Loucy (cell line): Measurements from ENCODE around the gene MCOLN2.

ENCODE experiments used
- EZH2phosphoT487 ChIP-seq: fragments of 200-600 bp; IDR thresholded peaks from 2 replicates; pipeline ENCODE4 v1.6.1; 2018; ENCODE audit warnings: antibody characterized with exemption, mild to moderate bottlenecking, moderate library complexity, borderline replicate concordance
- TF ChIP-seq, protein P1 (sequence below): fragments of 200-600 bp; sonication (generic); conservative IDR thresholded peaks from 2 replicates; pipeline ENCODE4 v1.5.1; 2014; ENCODE audit warnings: mild to moderate bottlenecking, antibody characterized with exemption, low read length

- no peak for TF ChIP-seq EZH2phosphoT487
- TF ChIP-seq, protein P1, sequence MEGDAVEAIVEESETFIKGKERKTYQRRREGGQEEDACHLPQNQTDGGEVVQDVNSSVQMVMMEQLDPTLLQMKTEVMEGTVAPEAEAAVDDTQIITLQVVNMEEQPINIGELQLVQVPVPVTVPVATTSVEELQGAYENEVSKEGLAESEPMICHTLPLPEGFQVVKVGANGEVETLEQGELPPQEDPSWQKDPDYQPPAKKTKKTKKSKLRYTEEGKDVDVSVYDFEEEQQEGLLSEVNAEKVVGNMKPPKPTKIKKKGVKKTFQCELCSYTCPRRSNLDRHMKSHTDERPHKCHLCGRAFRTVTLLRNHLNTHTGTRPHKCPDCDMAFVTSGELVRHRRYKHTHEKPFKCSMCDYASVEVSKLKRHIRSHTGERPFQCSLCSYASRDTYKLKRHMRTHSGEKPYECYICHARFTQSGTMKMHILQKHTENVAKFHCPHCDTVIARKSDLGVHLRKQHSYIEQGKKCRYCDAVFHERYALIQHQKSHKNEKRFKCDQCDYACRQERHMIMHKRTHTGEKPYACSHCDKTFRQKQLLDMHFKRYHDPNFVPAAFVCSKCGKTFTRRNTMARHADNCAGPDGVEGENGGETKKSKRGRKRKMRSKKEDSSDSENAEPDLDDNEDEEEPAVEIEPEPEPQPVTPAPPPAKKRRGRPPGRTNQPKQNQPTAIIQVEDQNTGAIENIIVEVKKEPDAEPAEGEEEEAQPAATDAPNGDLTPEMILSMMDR, result no peak
Observed at GRCh38 chr1:84947536-84948410, 49.1 kb downstream of the MCOLN2 start.
